Lung (tissue), 12 donors: ENCODE measurements around the gene TAB3. TPM values are rescaled to one million over a fixed set of nuclear protein-coding genes. Genes with fewer than 3 reads are reported as not detected.
"Not testable (repeated sequence)": the region's sequence is repeated elsewhere in the genome, so short reads cannot be mapped to it uniquely, and the experiment has no call there.

Source experiments
- ATAC-seq: fragments of 200-7000 bp; cut with Tn5 transposase; one replicate; pipeline ENCODE4 v1.9.1; 2020; ENCODE audit warnings: moderate number of reproducible peaks; ENCODE audit not compliant: insufficient read depth, low FRiP score
- DNase-seq, 3 donors: peaks; one replicate each; pipeline ENCODE4 v3.0.0-alpha.2; 2013 to 2017
- H3K27ac ChIP-seq, 2 donors: one replicate each; pipeline ENCODE4 v1.5.1; 2013; ENCODE audit warnings: mild to moderate bottlenecking in 2 of 2, moderate library complexity in 2 of 2, control low read depth in 1 of 2, inconsistent platforms in 1 of 2, low read depth in 1 of 2, low read length in 1 of 2
- H3K27me3 ChIP-seq, 3 donors: one replicate each; pipeline ENCODE4 v1.5.1; 2013; ENCODE audit warnings: low read length in 2 of 3; ENCODE audit not compliant: control insufficient read depth in 3 of 3, insufficient read depth in 3 of 3
- H3K36me3 ChIP-seq, 4 donors: one replicate each; pipeline ENCODE4 v1.5.1; 2013; ENCODE audit warnings: low read length in 4 of 4, mild to moderate bottlenecking in 1 of 4, moderate library complexity in 1 of 4; ENCODE audit not compliant: control insufficient read depth in 4 of 4, insufficient read depth in 4 of 4
- H3K4me1 ChIP-seq, 5 donors: one replicate each; pipeline ENCODE4 v1.5.1; 2013; ENCODE audit warnings: low read length in 5 of 5, mild to moderate bottlenecking in 2 of 5, moderate library complexity in 1 of 5; ENCODE audit not compliant: control insufficient read depth in 5 of 5, insufficient read depth in 5 of 5
- H3K4me3 ChIP-seq: one replicate; pipeline ENCODE4 v1.5.1; 2013; ENCODE audit warnings: mild to moderate bottlenecking, control low read depth, moderate library complexity
- H3K9ac ChIP-seq, 2 donors: one replicate each; pipeline ENCODE4 v1.5.1; 2013; ENCODE audit warnings: low read length in 2 of 2, control low read depth in 1 of 2; ENCODE audit not compliant: insufficient read depth in 1 of 2
- H3K9me3 ChIP-seq, 4 donors: one replicate each; pipeline ENCODE4 v1.5.1; 2013; ENCODE audit warnings: low read length in 3 of 4, mild to moderate bottlenecking in 1 of 4, moderate library complexity in 1 of 4; ENCODE audit not compliant: control insufficient read depth in 4 of 4, insufficient read depth in 3 of 4
- WGBS, 2 donors: extraction: QIAGEN DNeasy Blood & Tissue Kit; methylation state at CpG; one replicate each; pipeline ENCODE4 v1.1.7; 2013; 5-methylcytosine and 5-hydroxymethylcytosine counted together
- polyA plus RNA-seq, 2 donors: library from polyadenylated mRNA; stranded (reverse); fragments of 200-250 nt; gene quantifications; one replicate each; pipeline ENCODE4 v1.2.1, GENCODE V29; 2013
- total RNA-seq, 2 donors: library from RNA; depleted of rRNA in 1 of 2; stranded (reverse); fragments of >200 nt in 1 of 2; gene quantifications; one replicate each; pipeline ENCODE4 v1.2.1, GENCODE V29; 2014 to 2021
- TF ChIP-seq, protein P1 (sequence below): IDR thresholded peaks from 2 replicates; pipeline ENCODE4 v1.5.1; 2012; ENCODE audit warnings: mild to moderate bottlenecking; ENCODE audit errors: control extremely low read depth, extremely low read depth
- donor health status: control.
- donor health status: control.
- donor health status: Bipolar disorder and iron deficiency.
- donor health status: healthy.
- donor health status: DM: yes; HTN: yes; CAD: no.

Gene TAB3
- total and polyA plus RNA-seq, 4 donors, result 7.6 to 24.8 (median 13.8) TPM

DNA sequence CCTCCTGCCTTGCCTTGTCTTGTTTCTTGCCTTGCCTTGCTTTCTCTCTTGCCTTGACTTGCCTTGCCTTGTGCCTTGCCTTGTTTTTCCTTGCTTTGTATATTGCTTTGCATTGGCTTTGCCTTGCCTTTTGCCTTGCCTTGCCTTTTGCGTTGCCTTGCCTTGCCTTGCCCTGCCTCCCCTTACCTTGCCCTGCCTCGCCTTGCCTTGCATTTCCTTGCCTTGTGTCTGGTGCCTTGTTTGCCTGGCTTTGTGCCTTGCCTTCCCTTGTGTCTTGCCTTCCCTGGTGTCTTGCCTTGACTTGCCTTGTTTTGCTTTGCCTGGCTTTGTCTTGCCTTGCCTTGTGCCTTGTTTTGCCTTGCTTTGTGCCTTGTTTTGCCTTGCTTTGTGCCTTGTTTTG lies 89.7 kb downstream of the TAB3 start:
- DNase-seq (no peak), ATAC-seq (no peak)
- peaks cover 0 to 96% (median 1%) of the 10 kb centered on the region in 4 donors for H3K9me3 ChIP-seq
- H3K4me3 ChIP-seq, result no peak overlapping the region
- H3K4me1 ChIP-seq, result no peaks in the 10 kb centered on the region
- 84 to 100% methylated on average over 1 to 2 of the region's 2 CpGs for WGBS, 2 donors
- H3K27me3 ChIP-seq, result no peaks in the 10 kb centered on the region
- no peaks in the 10 kb centered on the region for H3K36me3 ChIP-seq
- TF ChIP-seq, protein P1, sequence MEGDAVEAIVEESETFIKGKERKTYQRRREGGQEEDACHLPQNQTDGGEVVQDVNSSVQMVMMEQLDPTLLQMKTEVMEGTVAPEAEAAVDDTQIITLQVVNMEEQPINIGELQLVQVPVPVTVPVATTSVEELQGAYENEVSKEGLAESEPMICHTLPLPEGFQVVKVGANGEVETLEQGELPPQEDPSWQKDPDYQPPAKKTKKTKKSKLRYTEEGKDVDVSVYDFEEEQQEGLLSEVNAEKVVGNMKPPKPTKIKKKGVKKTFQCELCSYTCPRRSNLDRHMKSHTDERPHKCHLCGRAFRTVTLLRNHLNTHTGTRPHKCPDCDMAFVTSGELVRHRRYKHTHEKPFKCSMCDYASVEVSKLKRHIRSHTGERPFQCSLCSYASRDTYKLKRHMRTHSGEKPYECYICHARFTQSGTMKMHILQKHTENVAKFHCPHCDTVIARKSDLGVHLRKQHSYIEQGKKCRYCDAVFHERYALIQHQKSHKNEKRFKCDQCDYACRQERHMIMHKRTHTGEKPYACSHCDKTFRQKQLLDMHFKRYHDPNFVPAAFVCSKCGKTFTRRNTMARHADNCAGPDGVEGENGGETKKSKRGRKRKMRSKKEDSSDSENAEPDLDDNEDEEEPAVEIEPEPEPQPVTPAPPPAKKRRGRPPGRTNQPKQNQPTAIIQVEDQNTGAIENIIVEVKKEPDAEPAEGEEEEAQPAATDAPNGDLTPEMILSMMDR, result no peak
- H3K27ac ChIP-seq, result no peak overlapping the region
- H3K9ac ChIP-seq, result no peak overlapping the region

DNA sequence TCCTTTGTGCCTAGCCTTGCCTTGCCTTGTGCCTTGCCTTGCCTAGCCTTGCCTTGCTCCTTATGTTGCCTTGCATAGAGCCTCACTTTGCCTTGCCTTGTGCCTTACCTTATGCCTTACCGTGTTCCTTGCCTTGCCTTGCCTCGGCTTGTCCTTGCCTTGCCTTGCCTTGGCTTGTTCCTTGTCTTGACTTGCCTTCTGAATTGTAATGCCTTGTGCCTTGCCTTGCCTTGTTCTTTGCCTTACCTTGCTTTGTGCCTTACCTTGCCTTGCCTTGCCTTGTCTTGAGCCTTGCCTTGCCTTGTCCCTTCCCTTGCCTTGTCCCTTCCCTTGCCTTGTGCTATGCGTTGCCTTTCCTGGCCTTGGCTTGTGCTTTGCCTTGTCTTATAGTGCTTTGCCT lies 90.2 kb downstream of the TAB3 start:
- no peak for ATAC-seq
- WGBS, 2 donors, result 90 to 100% methylated on average over 3 of the region's 3 CpGs
- H3K9ac ChIP-seq, result no peak overlapping the region
- no peak overlapping the region for H3K4me3 ChIP-seq
- DNase-seq, result no peak
- peaks cover 0 to 95% (median 1%) of the 10 kb centered on the region in 4 donors for H3K9me3 ChIP-seq
- TF ChIP-seq, protein P1, result no peak
- no peak overlapping the region for H3K27ac ChIP-seq
- no peaks in the 10 kb centered on the region for H3K4me1 ChIP-seq
- no peaks in the 10 kb centered on the region for H3K36me3 ChIP-seq
- H3K27me3 ChIP-seq, result no peaks in the 10 kb centered on the region

DNA sequence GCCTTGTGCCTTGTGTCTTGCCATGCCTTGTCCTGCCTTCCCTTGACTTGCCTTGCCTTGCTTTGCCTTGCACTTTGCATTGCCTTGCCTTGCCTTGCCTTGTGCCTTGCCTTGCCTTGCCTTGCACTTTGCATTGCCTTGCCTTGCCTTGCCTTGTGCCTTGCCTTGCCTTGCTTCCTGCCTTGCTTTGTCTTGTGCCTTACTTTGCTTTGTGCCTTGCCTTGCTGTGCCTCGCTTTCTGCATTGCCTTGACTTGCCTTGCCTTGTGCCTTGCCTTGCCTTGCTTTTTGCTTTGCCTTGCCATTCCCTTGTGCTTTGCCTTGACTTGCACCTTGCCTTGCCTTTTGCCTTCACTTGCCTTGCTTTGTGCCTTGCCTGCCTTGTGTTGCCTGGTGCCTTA lies 91.8 kb downstream of the TAB3 start:
- ATAC-seq, H3K4me1 ChIP-seq, H3K27me3 ChIP-seq, H3K9ac ChIP-seq, H3K4me3 ChIP-seq, DNase-seq, H3K36me3 ChIP-seq, H3K27ac ChIP-seq: not testable (repeated sequence)
- H3K9me3 ChIP-seq, result peaks cover 0 to 95% (median under 1%) of the 10 kb centered on the region in 4 donors
- 59 to 77% methylated on average over 1 of the region's 1 CpG for WGBS, 2 donors

DNA sequence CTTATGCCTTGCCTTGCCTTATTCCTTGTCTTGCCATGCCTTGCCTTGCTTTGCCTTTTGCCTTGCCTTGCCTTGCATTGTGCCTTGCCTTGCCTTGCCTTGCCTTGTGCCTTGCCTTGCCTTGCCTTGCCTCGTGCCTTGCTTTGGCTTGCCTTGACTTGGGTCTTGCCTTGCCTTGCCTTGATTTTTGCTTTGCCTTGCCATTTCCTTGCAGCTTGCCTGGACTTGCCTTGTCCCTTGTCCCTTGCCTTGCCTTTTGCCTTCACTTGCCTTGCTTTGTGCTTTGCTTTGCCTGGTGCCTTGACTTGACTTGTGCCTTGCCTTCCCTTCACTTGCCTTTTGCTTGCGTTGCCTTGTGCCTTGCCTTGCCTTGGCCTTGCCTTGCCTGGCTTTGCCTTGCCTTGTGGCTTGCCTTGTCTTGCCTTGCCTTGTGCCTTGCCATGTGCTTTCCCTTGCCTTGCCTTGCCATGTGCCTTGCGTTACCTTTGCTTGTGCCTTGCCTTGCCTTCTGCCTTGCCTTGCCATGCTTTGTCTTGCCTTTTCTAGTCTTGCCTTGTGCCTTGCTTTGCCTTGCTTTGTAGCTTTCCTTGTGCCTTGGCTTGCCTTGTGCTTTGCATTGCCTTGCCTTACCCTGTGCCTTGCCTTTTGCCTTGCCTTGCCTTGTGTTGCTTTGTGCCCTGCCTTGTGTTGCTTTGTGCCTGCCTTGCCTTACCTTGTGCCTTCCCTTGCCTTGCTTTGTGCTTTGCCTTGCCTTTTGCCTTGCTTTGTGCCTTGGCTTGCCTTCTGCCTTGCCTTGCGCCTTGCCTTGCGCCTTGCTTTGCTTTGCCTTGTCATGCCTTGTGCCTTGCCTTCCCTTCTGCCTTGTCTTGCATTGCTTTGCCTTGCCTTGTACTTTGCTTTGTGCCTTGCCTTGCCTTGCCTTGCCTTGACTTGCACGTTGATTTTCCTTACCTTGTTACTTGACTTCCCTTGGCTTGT lies 92.8 kb downstream of the TAB3 start:
- ATAC-seq, result no peak
- DNase-seq, result no peak
- no peak overlapping the region for H3K4me3 ChIP-seq
- peaks cover 0 to 3% (median 0%) of the 10 kb centered on the region in 3 donors for H3K27me3 ChIP-seq
- no peaks in the 10 kb centered on the region for H3K36me3 ChIP-seq
- H3K27ac ChIP-seq, result no peak overlapping the region
- peaks cover 0 to 95% (median 2%) of the 10 kb centered on the region in 4 donors for H3K9me3 ChIP-seq
- no peak overlapping the region for H3K9ac ChIP-seq
- TF ChIP-seq, protein P1, result no peak
- WGBS, 2 donors, result 82 to 95% methylated on average over 6 of the region's 6 CpGs
- H3K4me1 ChIP-seq, result peaks cover 0 to 1% (median 0%) of the 10 kb centered on the region in 5 donors
